LNCAP (cell line): ENCODE data around the gene BICC1.

Source experiments
- TF ChIP-seq, protein P1 (sequence below): fragments of 450-650 bp; IDR thresholded peaks from 2 replicates; pipeline ENCODE4 v1.5.1; 2017; ENCODE audit warnings: mild to moderate bottlenecking

The BICC1 gene

DNA sequence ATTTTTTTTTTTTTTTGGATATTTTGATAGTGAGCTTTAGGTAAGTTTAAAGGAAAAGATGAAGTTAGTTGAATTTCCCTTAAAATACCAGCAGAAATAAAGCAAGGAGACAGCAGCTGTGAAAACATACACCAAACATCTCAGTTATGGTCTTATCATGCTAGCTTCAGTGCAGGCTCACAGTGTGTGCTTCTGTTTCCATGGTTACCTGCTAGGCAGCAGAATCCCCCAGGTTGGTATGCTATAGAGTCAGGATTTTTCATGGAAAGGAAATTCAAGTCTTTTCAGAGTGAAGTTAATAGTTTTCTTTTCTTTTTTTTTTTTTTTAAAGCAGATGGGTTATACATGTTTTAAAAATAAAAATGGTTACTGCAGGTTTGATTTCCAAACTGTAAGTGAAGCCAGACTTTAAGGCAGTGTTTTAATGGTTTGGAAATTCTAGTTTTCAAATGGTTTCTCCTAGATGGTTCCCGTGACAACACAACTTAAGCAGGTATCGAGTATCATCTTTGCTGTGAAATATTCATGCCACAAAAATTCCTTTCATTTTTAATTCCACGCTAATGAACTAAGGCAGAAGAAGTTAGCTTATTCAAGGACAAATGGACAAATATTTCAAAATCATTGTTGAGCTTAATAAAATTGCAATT lies 230.9 kb downstream of the BICC1 start:
- TF ChIP-seq, protein P1, sequence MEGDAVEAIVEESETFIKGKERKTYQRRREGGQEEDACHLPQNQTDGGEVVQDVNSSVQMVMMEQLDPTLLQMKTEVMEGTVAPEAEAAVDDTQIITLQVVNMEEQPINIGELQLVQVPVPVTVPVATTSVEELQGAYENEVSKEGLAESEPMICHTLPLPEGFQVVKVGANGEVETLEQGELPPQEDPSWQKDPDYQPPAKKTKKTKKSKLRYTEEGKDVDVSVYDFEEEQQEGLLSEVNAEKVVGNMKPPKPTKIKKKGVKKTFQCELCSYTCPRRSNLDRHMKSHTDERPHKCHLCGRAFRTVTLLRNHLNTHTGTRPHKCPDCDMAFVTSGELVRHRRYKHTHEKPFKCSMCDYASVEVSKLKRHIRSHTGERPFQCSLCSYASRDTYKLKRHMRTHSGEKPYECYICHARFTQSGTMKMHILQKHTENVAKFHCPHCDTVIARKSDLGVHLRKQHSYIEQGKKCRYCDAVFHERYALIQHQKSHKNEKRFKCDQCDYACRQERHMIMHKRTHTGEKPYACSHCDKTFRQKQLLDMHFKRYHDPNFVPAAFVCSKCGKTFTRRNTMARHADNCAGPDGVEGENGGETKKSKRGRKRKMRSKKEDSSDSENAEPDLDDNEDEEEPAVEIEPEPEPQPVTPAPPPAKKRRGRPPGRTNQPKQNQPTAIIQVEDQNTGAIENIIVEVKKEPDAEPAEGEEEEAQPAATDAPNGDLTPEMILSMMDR = no peak

DNA sequence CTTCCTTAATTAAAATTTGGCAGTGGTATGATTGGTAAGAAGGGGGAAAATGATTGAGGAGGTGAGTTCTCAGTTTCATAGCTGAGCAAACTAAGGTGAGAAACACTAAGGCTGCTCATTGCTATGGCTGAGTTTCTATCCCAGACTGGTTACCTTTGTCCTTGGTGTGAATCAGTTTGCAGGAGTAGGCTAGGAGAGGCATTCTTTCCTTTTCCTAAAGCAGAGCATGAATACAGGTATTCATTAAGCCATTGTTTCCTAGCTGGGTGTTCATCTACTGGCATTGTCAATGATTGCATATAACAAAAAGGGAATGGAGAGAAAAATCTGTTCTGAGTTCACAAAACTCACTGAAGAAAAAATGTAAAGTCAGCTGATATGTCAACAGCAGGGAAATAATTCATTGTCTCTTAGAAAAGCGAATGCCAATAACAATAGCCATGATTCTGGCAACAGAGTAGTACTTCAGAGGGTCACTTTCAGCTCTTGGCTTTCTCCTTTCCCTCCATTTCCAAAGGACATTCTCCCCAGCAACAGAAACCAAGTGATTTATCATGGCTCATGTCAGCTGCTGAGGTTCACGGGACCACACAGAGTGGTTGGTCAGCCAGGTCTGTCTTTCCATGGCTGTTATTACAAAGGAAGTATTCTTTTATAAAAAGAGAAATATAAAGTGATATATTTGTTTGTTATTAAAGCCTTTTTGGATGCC lies 234.0 kb downstream of the BICC1 start:
- TF ChIP-seq, protein P1 = no peak

DNA sequence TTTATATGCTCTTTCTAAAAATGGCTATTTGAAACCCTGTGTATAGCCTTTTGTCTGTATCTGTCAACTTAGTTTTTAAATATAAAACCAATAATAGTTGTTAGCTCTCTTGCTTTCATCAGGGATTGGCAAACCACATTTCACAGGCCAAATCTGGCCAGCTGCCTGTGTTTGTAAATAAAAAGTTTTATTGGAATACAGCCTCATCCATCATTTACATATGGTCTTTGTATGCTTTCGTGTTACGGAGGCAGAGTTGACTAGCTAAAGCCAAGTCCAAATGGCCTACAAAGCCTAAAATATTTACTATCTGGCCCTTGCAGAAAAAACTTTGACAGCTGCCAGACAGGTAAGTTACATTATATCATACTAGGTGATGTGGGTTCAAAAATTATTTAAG lies 235.0 kb downstream of the BICC1 start:
- TF ChIP-seq, protein P1 = no peak

DNA sequence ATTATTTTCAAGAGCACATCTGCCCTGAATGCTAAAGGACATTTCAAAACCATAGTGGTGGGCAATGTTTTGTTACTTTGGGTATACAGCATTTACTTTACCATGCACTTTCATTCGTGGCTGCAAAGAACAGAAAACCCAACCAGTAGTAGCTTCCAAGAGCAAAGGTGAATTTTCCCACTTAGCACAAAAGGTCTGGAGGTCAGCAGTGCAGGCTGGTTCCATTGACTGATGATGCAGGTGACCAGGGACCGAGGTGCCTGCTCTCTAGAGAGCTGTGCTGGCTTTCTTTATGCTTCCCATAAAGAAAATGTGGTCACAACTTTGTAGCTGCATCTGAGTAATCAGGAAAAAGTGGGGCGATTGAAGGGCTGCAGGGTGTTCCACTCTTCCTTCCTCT lies 240.0 kb downstream of the BICC1 start:
- TF ChIP-seq, protein P1 = no peak

DNA sequence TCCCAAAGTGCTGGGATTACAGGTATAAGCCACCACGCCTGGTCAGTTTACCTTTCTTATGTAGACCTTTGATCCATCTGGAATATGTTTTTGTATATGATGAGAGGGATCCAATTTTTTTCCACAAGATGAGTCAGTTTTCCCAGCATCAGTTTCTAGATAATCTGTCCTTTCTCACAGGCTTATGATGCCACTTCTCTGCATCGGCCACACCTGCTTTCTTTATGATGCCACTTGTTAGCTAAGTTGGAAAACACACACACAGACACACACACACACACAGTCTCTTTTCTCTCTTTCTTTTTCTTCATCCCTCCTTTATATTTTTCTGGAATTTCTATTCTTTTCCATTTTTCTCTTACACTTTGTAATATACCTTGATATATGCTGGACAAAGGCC lies 240.8 kb downstream of the BICC1 start:
- TF ChIP-seq, protein P1 = no peak

DNA sequence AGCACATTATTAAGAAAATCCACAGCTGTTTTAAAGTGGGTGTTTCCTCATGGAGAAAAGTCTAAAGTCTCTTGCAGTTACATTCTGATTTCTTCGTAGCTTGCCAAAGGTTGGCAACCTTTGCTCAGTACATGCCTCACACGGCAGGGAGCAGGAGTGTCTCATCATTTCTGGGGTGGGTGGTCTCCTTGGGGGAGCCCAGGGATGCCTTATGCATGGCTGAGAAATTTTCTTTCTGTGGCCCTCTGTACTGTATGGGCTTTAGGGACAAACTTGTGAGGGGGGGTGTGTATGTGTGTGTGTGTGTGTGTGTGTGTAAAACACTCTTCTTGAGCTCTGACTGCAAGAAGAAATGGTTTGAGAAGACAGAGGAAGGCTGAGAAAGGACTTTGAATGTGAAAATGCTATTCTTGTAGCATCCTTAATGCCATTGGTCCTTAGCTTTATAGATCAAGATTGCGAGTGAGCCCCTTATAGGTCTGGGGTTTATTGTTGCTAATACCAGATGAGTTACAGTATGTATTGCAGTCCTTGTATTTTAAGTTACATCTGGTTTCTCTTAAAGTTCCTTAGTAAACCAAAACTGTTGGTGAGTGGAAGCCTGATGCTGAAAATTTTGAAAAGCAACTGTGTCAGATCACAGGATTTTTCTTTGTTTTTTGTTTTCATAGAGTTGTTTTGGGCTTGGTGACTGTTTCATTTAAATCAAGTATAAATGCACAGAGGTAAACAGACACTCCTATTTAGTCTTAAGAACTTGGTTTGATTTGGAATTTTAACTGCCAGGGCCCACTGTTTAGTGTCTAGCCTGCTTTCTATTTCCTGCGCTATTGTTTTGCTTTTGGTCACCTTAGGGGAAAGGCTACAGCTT lies 242.0 kb downstream of the BICC1 start:
- TF ChIP-seq, protein P1 = no peak

DNA sequence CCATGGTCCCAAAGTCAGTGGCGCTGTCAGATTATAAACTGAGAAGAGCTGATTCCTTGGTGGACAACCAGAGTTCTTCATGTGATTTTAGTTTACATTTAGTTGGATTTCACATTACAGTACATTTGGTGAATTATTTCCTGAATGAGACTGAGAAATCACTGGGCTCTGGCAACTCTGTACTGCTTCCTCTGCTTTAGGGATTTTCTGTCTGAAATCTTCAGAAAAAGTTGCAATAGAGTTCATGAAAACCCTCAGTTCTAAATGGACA lies 242.6 kb downstream of the BICC1 start:
- TF ChIP-seq, protein P1 = no peak
